Measurements from ENCODE around the gene VPREB1. TPM values are rescaled to one million over a fixed set of nuclear protein-coding genes. Genes with fewer than 3 reads are reported as not detected.
"Not testable (repeated sequence)": the region's sequence is repeated elsewhere in the genome, so short reads cannot be mapped to it uniquely, and the experiment has no call there.

Gene VPREB1
- total RNA-seq, 6 donors from 2014 or later, result not detected

DNA sequence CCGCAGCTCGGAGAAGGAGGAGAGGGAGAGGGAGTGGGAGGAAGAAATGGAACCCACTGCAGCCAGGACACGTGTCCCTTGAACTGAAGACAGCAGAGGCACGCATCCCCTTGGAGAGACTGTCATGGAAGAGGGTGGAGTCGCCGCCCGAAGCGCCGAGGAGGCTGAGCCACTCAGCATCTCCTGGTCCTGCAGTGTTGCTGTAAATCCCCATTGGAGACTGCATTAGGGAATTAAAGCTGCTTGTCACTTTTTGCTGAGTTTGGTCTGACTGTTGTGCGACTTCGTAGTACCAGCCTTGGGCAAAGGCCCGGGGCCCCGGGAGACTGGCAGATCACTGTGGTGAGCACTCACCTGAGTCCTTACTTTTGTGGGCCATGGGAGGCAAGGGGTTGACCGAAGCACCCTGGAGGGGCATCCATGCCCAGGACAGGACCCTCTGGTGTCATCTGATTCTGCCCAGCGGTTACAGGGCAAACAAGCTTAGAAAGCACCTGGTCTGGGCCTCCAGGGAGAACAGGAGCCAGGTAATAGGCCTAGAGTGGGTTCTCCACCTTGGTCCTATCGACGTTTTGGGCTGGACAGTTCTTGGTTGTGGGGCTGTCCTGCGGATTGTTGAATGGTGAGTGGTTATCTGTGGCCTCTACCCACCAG, 797 bp downstream of the VPREB1 start:
- 75 to 91% methylated on average over 8 to 18 of the region's 18 CpGs for WGBS, 2 donors
- Histone ChIP-seq H3K9me3 (no peaks in the 10 kb centered on the region), H3K4me1 (no peaks in the 10 kb centered on the region), H3K27me3 (no peaks in the 10 kb centered on the region), H3K27ac (no peak overlapping the region), H3K4me3 (no peak overlapping the region), H3K36me3 (no peaks in the 10 kb centered on the region)
- DNase-seq (peak in 1 of 2 donors; percentile 60), ATAC-seq (ENCODE audit: low FRiP score in 2 of 2) (no peak)
- TF ChIP-seq POLR2AphosphoS5 (IDR thresholded peaks at IDR 0.05) (no peak), EP300 (IDR thresholded peaks at IDR 0.05) (no peak)

DNA sequence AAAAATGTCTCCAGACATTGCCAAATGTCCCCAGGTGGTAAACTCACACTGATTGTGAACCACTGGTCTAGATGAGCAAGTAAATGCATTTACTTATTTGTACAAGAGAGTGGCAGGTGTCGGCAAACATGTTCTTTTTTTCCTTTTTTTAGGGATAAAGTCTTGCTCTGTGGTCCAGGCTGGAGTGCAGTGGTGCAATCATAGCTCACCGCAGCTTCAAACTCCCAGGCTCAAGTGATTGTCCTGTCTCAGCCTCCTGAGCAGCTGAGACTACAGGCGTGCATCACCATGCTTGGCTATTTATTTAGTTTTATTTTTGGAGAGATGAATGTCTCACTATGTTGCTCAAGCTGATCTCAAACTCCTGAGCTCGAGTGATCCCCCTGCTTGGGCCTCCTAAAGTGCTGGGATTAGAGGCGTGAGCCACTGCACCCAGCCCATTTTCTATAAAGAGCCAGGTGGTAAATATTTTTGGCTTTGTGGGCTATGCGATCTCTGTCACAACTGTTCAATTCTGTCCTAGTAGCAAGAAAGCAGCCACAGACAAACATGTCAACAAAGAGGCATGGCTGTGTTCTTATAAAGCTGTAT, 1.4 kb downstream of the VPREB1 start:
- Histone ChIP-seq H3K4me1 (no peaks in the 10 kb centered on the region), H3K4me3 (no peak overlapping the region), H3K36me3 (no peaks in the 10 kb centered on the region), H3K27me3 (no peaks in the 10 kb centered on the region), H3K9me3 (no peaks in the 10 kb centered on the region), H3K27ac (no peak overlapping the region)
- 69 to 79% methylated on average over 6 of the region's 6 CpGs for WGBS, 2 donors
- ATAC-seq (ENCODE audit: low FRiP score in 2 of 2), result no peak
- no peak for DNase-seq
- no peak for TF ChIP-seq POLR2AphosphoS5 (IDR thresholded peaks at IDR 0.05)
- TF ChIP-seq EP300 (IDR thresholded peaks at IDR 0.05), result no peak
- TF ChIP-seq, protein P1, sequence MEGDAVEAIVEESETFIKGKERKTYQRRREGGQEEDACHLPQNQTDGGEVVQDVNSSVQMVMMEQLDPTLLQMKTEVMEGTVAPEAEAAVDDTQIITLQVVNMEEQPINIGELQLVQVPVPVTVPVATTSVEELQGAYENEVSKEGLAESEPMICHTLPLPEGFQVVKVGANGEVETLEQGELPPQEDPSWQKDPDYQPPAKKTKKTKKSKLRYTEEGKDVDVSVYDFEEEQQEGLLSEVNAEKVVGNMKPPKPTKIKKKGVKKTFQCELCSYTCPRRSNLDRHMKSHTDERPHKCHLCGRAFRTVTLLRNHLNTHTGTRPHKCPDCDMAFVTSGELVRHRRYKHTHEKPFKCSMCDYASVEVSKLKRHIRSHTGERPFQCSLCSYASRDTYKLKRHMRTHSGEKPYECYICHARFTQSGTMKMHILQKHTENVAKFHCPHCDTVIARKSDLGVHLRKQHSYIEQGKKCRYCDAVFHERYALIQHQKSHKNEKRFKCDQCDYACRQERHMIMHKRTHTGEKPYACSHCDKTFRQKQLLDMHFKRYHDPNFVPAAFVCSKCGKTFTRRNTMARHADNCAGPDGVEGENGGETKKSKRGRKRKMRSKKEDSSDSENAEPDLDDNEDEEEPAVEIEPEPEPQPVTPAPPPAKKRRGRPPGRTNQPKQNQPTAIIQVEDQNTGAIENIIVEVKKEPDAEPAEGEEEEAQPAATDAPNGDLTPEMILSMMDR (IDR thresholded peaks at IDR 0.05), result no peak

DNA sequence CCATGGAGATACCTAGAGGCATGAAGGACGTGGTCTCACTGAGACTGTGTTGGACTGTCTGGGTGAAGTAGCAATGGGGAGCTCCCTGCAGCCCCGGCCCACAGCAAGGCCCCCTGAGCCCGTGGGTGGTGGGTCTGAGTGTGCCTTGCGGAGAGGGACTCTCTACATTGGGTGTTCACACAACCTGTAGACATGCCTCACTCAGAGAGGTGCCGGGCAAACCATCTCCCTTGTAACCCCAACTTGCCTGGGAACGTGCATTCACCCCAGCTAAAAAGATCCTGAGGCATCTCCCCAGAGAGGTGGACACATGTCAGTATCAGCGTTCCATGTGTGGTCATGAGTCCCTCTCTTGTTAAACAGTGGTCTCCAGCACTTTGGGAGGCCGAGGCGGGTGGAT, 2.1 kb downstream of the VPREB1 start:
- H3K27ac ChIP-seq, result no peak overlapping the region
- ATAC-seq (ENCODE audit: low FRiP score in 2 of 2) (no peak), DNase-seq (peak in 1 of 2 donors; percentile 37)
- H3K27me3 ChIP-seq, result no peaks in the 10 kb centered on the region
- TF ChIP-seq, protein P1 (IDR thresholded peaks at IDR 0.05), result no peak
- TF ChIP-seq EP300 (IDR thresholded peaks at IDR 0.05), result no peak
- TF ChIP-seq POLR2A (IDR thresholded peaks at IDR 0.05), result no peak
- TF ChIP-seq POLR2AphosphoS5 (IDR thresholded peaks at IDR 0.05), result no peak
- no peaks in the 10 kb centered on the region for H3K9me3 ChIP-seq
- 90 to 98% methylated on average over 4 to 9 of the region's 9 CpGs for WGBS, 2 donors
- H3K4me1 ChIP-seq, result no peaks in the 10 kb centered on the region
- H3K36me3 ChIP-seq, result no peaks in the 10 kb centered on the region
- H3K4me3 ChIP-seq, result no peak overlapping the region

DNA sequence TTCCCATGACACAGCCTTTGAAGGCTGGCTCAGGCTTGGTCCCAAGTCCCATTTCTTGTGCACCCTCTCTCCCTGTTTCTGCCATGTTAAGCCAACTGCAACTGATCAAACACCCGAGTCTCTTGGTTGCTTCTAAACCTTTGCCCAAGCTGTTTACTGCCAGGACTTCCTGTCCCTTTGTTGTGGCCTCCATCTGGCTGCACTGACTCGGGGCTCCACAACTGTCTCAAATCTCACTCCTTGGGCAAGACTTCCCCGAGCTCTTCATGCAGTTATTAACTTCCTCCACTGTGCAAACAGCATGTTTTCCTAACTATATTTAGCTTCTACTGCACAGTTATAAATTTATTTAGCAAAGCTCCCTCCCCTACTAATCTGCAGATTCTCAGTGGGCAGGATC, 4.3 kb downstream of the VPREB1 start:
- WGBS, 2 donors, result 6 to 7% methylated on average over 3 of the region's 3 CpGs
- Histone ChIP-seq H3K27me3 (no peaks in the 10 kb centered on the region), H3K9me3 (no peaks in the 10 kb centered on the region), H3K27ac (no peak overlapping the region), H3K4me1 (no peaks in the 10 kb centered on the region), H3K4me3 (no peak overlapping the region), H3K36me3 (no peaks in the 10 kb centered on the region)
- DNase-seq (no peak), ATAC-seq (ENCODE audit: low FRiP score in 2 of 2) (no peak)
- TF ChIP-seq, protein P1 (IDR thresholded peaks at IDR 0.05), result no peak
- TF ChIP-seq POLR2AphosphoS5 (IDR thresholded peaks at IDR 0.05), result no peak
- no peak for TF ChIP-seq POLR2A (IDR thresholded peaks at IDR 0.05)
- no peak for TF ChIP-seq EP300 (IDR thresholded peaks at IDR 0.05)

DNA sequence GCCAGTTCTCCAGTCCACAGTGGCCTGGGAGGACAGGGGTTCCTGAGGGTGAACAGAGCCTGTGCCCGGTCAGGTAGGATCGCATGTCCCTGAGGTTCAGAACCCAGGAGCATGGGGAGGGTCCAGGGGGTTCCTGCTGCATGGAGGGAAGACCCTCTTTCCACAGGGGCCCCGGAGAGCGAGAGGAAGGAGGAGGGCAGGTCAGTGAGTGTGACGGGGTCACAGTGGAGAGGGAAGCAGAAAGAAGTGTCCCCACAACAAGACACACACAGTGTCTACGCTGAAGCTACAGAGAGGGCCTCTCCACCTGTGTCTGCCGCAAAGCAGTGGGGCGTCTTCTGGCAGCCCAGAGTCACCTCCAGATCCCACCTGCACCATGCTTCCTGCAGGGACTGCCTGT, 6.1 kb downstream of the VPREB1 start:
- not testable (repeated sequence) for H3K27ac ChIP-seq; H3K36me3 ChIP-seq; ATAC-seq (ENCODE audit: low FRiP score in 2 of 2); H3K9me3 ChIP-seq; H3K4me3 ChIP-seq; H3K4me1 ChIP-seq; DNase-seq; H3K27me3 ChIP-seq
- 81 to 86% methylated on average over 8 of the region's 8 CpGs for whole genome bisulfite sequencing, 2 donors

DNA sequence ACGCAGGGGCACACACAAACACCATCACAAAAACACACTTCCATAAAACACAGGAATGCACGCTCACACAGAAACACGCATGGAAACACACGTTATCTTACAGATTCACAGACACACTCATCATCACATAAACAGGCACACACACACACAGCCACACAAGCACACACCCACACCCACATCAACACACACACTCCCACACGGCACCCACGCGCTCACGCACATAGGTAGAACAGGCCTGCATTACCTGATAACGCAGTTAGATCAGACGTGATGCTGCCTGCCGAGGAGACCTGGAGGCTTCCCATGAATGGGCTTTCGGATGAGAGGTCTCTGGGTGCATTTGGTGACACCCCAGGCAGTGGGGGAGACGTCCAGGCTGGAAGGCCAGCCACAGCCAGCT, 11.5 kb downstream of the VPREB1 start:
- not testable (repeated sequence) for H3K4me3 ChIP-seq; H3K9me3 ChIP-seq; H3K27me3 ChIP-seq; H3K4me1 ChIP-seq; DNase-seq; H3K36me3 ChIP-seq; H3K27ac ChIP-seq; ATAC-seq (ENCODE audit: low FRiP score in 2 of 2)
- WGBS, 2 donors, result 79 to 89% methylated on average over 5 to 13 of the region's 13 CpGs

DNA sequence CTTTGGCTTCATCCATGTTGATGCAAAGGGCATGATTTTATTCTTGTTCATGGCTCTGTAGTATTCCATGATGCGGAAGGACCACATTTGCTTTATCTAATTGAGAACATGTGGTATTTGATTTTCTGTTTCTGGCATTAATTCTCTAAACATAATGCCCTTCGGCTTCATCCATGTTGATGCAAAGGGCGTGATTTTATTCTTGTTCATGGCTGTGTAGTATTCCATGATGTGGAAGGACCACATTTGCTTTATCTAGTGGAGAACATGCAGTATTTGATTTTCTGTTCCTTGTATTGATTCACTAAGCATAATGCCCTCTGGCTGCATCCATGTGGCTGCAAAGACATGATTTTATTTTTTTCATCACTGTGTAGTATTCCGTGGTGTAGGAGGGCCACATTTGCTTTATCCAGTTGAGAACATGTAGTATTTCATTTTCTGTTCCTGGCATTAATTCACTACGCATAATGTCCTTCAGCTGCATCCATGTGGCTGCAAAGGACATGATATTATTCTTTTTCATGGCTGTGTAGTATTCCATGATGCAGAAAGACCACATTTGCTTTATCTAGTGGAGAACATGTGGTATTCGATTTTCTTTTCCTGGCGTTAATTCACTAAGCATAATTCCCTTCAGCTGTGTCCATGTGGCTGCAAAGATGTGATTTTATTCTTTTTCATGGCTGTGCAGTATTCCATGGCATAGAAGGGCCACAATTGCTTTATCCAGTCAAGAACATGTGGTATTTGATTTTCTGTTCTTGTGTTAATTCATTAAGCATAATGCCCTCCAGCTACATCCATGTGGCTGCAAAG, 14.2 kb downstream of the VPREB1 start:
- not testable (repeated sequence) for H3K4me3 ChIP-seq; ATAC-seq (ENCODE audit: low FRiP score in 2 of 2); H3K4me1 ChIP-seq; DNase-seq; H3K27ac ChIP-seq; H3K9me3 ChIP-seq; H3K27me3 ChIP-seq; H3K36me3 ChIP-seq
- WGBS, 2 donors, result 89 to 94% methylated on average over 7 of the region's 7 CpGs

DNA sequence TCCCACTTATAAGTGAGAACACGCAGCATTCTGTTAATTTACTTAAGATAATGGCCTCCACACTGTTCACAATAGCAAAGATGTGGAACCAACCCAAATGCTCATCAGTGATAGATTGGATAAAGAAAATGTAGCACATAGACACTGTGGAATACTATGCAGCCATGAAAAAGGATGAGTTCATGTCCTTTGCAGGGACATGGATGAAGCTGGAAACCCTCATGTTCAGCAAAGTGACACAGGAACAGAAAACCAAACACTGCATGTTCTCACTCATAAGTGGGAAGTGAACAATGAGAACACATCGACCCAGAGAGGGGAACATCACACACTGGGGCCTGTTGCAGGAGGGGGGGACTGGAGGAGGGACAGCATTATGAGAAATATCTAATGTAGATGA, 15.6 kb downstream of the VPREB1 start:
- not testable (repeated sequence) for H3K27ac ChIP-seq; H3K4me1 ChIP-seq; ATAC-seq (ENCODE audit: low FRiP score in 2 of 2); H3K9me3 ChIP-seq; H3K27me3 ChIP-seq; H3K36me3 ChIP-seq; DNase-seq; H3K4me3 ChIP-seq
- WGBS, 2 donors, result 93 to 95% methylated on average over 2 of the region's 2 CpGs

DNA sequence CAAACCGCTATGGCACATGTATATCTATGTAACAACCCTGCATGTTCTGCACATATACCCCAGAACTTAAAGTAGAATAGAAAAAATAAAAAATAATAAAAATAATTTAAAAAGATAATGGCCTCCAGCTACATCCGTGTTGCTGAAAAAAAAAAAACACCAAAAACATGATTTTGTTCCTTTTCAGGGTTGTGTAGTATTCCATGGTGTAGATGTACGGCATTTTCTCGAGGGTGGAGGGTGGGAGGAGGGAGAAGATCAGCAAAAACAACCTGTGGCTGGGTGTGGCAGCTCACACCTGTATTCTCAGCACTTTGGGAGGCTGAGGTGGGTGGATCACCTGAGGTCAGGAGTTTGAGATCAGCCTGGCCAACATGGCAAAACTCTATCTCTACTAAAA, 16.0 kb downstream of the VPREB1 start:
- H3K9me3 ChIP-seq; ATAC-seq (ENCODE audit: low FRiP score in 2 of 2); H3K27me3 ChIP-seq; DNase-seq; H3K27ac ChIP-seq; H3K4me3 ChIP-seq; H3K36me3 ChIP-seq; H3K4me1 ChIP-seq: not testable (repeated sequence)
- WGBS, 2 donors, result 82 to 90% methylated on average over 4 of the region's 4 CpGs
